Neutrophil (primary cell): Measurements from ENCODE around the gene RPL7A.
A peak's percentile ranks its signal among the peaks of the same experiment; 100 is the strongest.
"Not testable (repeated sequence)": the region's sequence is repeated elsewhere in the genome, so short reads cannot be mapped to it uniquely, and the experiment has no call there.

ENCODE experiments used
- H3K27ac ChIP-seq: fragments of 200-600 bp; sonication (generic); 2 replicates; pipeline ENCODE4 v1.5.1; 2016; ENCODE audit warnings: mild to moderate bottlenecking, moderate library complexity
- H3K27me3 ChIP-seq: fragments of 200-600 bp; sonication (generic); 2 replicates; pipeline ENCODE4 v1.6.0; 2016; ENCODE audit warnings: mild to moderate bottlenecking
- H3K36me3 ChIP-seq: fragments of 200-600 bp; sonication (generic); 2 replicates; pipeline ENCODE4 v1.5.1; 2017
- H3K4me1 ChIP-seq, 2 experiments: fragments of 200-600 bp in 1 of 2; sonication (generic) in 1 of 2; 1 replicate in 1 of 2; 2 replicates in 1 of 2; pipeline versions ENCODE4 v1.5.1 to v1.6.1; 2013 to 2016; ENCODE audit warnings: low read depth in 1 of 2, low read length in 1 of 2, mild to moderate bottlenecking in 1 of 2, moderate library complexity in 1 of 2; ENCODE audit not compliant: control insufficient read depth in 1 of 2, insufficient read depth in 1 of 2
- H3K4me3 ChIP-seq, 2 experiments: fragments of 200-600 bp in 1 of 2; sonication (generic) in 1 of 2; 1 replicate in 1 of 2; 2 replicates in 1 of 2; pipeline ENCODE4 v1.5.1; 2013 to 2016; ENCODE audit warnings: low read depth in 1 of 2, low read length in 1 of 2, mild to moderate bottlenecking in 1 of 2, moderate library complexity in 1 of 2
- H3K9me3 ChIP-seq: fragments of 200-600 bp; sonication (generic); 2 replicates; pipeline ENCODE4 v1.5.1; 2016
- TF ChIP-seq, protein P1 (sequence below): fragments of 200-600 bp; sonication (generic); IDR thresholded peaks from 2 replicates; pipeline ENCODE4 v1.5.1; 2016; ENCODE audit warnings: antibody characterized with exemption

Gene RPL7A

DNA sequence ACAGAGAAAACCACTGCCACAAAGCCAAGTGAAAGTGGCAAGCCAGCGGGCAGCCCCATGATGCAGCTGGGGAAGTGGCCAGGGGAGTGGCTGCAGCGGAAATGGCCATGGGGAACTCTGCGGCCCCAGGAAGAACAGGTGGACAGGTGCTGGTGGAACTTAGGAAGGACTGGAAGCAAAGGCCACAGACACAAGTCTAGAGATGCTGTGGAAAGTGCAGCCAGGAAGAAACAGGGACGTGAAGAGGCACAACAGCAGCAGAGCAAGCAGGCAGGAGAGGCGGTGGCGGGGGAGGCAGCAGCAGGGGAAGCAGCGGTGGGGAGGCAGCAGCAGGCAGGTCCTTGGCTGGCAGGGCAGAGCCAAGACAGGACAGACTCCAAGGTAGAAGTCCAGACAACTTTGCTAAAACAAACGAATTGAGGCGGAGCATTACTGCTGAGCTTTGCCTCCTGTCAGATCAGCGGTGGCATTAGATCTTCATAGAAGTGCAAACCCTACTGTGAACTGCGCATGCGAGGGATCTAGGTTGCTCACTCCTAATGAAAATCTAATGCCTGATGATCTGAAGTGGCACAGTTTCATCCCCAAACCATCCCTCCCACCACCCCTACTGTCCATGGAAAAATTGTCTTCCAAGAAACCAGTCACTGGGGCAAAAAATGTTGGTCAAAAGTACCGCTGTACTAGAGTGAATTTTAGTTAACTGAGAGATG is 23.9 kb upstream of the RPL7A start:
- TF ChIP-seq, protein P1, sequence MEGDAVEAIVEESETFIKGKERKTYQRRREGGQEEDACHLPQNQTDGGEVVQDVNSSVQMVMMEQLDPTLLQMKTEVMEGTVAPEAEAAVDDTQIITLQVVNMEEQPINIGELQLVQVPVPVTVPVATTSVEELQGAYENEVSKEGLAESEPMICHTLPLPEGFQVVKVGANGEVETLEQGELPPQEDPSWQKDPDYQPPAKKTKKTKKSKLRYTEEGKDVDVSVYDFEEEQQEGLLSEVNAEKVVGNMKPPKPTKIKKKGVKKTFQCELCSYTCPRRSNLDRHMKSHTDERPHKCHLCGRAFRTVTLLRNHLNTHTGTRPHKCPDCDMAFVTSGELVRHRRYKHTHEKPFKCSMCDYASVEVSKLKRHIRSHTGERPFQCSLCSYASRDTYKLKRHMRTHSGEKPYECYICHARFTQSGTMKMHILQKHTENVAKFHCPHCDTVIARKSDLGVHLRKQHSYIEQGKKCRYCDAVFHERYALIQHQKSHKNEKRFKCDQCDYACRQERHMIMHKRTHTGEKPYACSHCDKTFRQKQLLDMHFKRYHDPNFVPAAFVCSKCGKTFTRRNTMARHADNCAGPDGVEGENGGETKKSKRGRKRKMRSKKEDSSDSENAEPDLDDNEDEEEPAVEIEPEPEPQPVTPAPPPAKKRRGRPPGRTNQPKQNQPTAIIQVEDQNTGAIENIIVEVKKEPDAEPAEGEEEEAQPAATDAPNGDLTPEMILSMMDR = no peak
- Histone ChIP-seq H3K4me1 (no peaks in the 10 kb centered on the region), H3K27me3 (peaks cover 12% of the 10 kb centered on the region)

DNA sequence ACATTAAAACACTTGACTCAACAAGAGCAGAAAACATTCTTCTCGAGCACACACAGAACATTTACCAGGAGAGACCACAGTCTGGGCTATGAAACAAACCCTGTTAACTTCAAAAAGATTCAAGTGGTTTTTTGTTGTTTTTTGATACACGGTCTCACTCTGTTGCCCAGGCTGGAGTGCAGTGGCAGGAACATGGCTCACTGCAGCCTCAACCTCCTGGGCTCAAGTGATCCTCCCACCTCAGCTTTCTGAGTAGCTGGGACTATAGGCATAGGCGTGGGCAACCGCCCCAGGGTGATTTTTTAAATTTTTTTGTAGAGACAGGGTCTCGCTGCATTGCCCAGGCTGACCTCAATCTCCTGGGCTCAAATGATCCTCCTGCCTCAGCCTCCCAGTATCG is 21.0 kb upstream of the RPL7A start:
- H3K36me3 ChIP-seq = peaks cover 21% of the 10 kb centered on the region
- not testable (repeated sequence) for H3K9me3 ChIP-seq, H3K4me1 ChIP-seq, H3K27ac ChIP-seq, H3K4me3 ChIP-seq
- peaks cover 12% of the 10 kb centered on the region for H3K27me3 ChIP-seq

More for the DNA sequence above, 23.9 kb upstream of the RPL7A start:
- Histone ChIP-seq H3K36me3 (no peaks in the 10 kb centered on the region), H3K4me3 (no peak overlapping the region), H3K27ac (no peak overlapping the region), H3K9me3 (no peaks in the 10 kb centered on the region)

DNA sequence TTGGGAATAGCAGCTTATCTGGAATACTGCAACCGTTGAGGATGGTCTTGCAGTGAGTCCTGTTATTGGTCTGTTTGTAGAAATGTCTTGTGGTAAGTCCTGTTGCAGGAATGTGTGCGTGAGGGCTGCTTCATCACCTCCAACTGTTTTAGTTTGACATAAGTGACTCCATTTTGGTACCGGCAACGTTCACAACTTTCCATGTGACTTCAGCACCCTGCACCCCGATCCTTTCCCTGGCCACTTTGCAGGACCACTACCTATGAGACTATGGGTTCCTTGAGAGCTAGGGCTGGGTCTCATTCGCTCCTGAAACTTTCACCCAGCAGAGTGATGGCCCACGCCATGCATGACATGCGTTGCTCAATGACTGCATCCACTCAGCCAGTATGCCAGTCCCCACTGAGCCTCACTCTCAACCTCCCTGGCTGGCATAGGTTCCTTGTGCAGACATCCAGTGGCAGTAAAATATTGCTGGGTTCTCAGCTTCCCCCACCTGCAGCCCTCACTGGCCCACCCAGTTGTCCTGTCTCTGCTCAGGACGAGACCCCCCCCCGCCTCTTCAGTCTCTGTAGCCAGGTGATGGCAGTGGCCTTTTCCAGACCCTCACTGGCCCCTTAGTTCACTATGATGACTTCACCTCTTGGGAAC is 20.1 kb upstream of the RPL7A start:
- Histone ChIP-seq H3K36me3 (peaks cover 30% of the 10 kb centered on the region), H3K27me3 (peaks cover 5% of the 10 kb centered on the region), H3K27ac (no peak overlapping the region), H3K4me3 (no peak overlapping the region), H3K9me3 (no peaks in the 10 kb centered on the region), H3K4me1 (peaks cover 0 to 3% of the 10 kb centered on the region in 2 experiments)
- TF ChIP-seq, protein P1 = no peak

DNA sequence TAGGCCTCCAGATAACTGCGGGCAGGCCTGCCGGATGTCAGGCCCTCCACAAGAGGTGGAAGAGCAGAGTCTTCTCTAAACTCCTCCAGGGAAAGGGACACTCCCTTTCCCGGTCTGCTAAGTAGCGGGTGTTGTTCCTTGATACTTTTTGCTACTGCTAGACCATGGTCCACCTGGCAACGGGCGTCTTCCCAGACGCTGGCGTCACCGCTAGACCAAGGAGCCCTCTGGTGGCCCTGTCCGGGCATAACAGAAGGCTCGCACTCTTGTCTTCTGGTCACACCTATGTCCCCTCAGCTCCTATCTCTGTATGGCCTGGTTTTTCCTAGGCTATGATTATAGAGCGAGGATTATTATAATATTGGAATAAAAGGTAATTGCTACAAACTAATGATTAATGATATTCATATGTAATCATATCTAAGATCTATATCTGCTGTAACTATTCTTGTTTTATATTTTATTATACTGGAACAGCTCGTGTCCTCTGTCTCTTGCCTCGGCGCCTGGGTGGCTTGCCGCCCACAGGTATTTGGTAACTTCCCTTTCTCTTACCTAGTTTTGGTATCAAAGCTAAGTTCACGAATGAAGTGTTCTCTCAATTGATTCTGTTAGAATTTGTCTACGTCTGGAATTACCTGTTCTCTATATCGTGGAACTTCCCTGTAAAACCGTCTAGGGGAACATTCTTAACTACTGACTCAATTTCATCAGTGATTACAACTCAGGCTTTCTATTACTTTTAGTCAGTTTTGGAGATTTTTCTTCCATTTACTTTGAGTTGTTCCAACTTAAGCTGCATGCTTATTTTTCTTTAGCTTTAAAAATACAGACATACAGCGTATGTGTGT is 18.5 kb upstream of the RPL7A start:
- not testable (repeated sequence) for H3K27me3 ChIP-seq, H3K9me3 ChIP-seq, H3K4me3 ChIP-seq, H3K4me1 ChIP-seq
- Histone ChIP-seq H3K36me3 (peaks cover 46% of the 10 kb centered on the region), H3K27ac (peak overlapping the region; percentile 8)

DNA sequence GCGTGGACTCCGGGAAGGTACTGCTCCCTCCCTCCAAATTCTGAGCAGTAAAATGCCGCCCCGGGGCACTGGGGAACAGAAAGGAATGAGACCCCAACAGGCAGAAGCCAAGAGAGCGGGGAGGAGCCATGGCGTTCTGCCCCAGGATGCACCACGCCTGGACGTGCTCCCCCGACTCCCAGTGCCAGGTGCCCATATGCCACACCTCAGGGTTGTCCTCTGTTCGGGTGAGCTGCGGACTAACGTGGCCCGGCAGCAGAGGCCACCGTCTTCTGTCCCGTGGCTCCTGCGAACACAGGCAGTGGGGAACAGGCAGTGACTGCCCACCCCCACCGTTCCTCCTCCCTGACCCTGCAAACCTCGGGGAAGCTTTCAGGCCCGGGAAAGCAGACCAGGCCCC is 16.8 kb upstream of the RPL7A start:
- TF ChIP-seq, protein P1 = no peak
- no peak overlapping the region for H3K4me3 ChIP-seq
- H3K4me1 ChIP-seq = peaks cover 17 to 20% of the 10 kb centered on the region in 2 experiments
- no peaks in the 10 kb centered on the region for H3K9me3 ChIP-seq
- H3K27me3 ChIP-seq = no peaks in the 10 kb centered on the region
- peaks cover 49% of the 10 kb centered on the region for H3K36me3 ChIP-seq
- no peak overlapping the region for H3K27ac ChIP-seq

DNA sequence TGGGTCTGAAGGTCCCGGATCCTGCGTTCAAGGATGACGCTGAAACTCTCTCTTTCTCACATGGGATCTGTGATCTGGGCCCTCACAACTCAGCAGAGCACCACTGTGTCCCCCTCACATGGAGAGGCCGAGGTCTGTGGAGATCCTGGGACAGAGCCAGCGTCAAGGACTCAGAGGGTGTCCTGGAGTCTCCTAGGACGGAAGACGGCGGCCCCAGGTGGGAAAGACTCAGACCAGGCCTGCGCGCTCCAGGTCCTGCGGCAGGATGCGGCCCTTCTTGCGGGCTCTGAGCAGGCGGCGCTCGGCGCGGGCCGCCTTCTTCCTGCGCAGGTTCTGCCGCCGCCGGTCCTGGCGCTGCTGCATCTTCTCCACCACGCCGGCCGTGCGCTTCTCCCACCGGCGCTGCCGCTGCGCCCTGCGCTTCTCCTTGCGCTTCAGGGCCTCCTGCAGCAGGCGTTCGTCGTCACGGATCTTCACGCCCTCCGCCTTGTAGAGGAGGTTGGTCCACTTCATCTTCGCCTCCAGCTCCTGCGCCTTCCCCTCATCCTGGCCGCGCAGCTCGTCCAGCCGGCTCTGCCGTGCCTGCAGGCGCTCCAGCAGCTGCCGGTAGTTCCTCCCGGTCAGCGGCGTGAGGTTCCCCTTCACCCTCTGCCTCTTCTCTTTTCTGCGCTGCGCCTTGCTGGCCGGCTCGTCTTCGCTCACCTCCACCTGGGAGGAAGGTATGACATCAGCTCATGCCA is 16.2 kb upstream of the RPL7A start:
- Histone ChIP-seq H3K27ac (no peak overlapping the region), H3K4me3 (no peak overlapping the region), H3K36me3 (peaks cover 49% of the 10 kb centered on the region), H3K4me1 (peaks cover 22 to 26% of the 10 kb centered on the region in 2 experiments), H3K27me3 (no peaks in the 10 kb centered on the region), H3K9me3 (no peaks in the 10 kb centered on the region)
- TF ChIP-seq, protein P1 = no peak
